ENCODE data around the gene NR2C2.

GRCh38 chr3:15007681-15008141, 60.3 kb downstream of the NR2C2 start:
- TF ChIP-seq NFIC (IDR thresholded peaks at IDR 0.05) (no peak), RAD21 (IDR thresholded peaks at IDR 0.05; ENCODE audit: low read depth) (no peak), EP300 (IDR thresholded peaks at IDR 0.05; ENCODE audit: borderline replicate concordance) (no peak)
